H54 (cell line): ENCODE measurements around the gene USB1.

Source experiments
- DNase-seq: peaks from one replicate; pipeline ENCODE4 v3.0.0; 2011; ENCODE audit warnings: low spot score, mixed read lengths; ENCODE audit not compliant: insufficient read length
- FAIRE-seq: peaks from 3 replicates; lab custom pipeline; 2011; peaks lifted over from hg19 to GRCh38; lab: Jason Lieb, UNC
- POLR2A ChIP-seq: IDR thresholded peaks from 2 replicates; pipeline ENCODE4 v1.6.1; 2011; ENCODE audit warnings: low read depth, mild to moderate bottlenecking, low read length

Gene USB1

GRCh38 chr16:58035356-58036170 is 34.4 kb downstream of the USB1 start:
- DNase-seq (no peak), FAIRE-seq (no peak)
- no peak for TF ChIP-seq POLR2A

DNA sequence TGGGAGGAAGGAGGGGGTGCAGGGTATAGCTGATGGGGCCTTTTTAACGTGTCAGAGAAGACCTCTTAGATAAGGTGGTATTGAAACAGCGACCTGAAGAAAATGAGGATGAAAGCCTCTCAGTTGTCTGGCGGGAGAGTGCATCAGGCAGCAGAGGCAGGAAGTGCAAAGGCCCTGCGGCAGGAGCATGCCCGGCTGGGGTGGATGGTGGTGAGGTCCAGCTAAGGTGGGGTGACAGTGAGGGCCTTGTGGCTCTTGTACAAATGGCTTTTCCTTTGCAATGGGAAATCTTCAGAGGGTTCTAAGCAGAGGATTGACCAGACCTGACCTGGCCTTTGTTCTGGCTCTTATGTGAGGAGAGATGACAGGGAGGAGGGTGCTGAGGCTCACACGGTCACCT is 35.7 kb downstream of the USB1 start:
- FAIRE-seq (no peak), DNase-seq (no peak)
- no peak for TF ChIP-seq POLR2A

DNA sequence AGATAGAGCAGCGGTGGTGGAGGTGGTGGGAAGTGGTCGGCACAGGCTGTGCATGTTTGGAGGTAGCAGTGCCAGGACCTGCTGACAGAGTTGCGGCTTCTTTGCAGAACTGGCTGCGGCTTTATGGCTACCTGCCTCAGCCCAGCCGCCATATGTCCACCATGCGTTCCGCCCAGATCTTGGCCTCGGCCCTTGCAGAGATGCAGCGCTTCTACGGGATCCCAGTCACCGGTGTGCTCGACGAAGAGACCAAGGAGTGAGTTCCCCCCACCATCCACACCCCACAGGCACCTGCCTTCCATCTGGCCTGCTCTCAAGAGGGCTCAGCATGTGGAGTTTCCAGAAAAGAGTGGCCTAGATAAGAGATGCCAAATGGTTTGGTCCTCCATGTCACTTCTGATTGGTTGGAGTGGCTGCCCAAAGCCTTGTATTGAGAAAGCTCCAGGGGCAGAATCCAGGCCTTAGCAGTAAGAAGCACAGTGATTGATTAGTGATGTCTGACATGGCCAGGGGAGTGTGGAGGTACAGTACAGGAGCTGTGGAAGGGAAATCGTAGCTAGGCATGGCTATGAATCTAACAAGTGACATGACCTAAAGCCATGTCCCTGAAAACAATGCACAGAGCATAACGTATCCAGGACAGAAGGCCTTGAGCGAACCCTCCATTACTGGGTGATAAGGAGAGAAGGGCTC is 36.3 kb downstream of the USB1 start:
- TF ChIP-seq POLR2A = no peak
- FAIRE-seq (no peak), DNase-seq (no peak)

GRCh38 chr16:58038219-58038641 is 37.0 kb downstream of the USB1 start:
- FAIRE-seq (no peak), DNase-seq (no peak)
- TF ChIP-seq POLR2A = no peak

- TF ChIP-seq POLR2A = no peak
- no peak for FAIRE-seq
- DNase-seq = no peak
Observed at GRCh38 chr16:58039829-58040495, 38.8 kb downstream of the USB1 start.

DNA sequence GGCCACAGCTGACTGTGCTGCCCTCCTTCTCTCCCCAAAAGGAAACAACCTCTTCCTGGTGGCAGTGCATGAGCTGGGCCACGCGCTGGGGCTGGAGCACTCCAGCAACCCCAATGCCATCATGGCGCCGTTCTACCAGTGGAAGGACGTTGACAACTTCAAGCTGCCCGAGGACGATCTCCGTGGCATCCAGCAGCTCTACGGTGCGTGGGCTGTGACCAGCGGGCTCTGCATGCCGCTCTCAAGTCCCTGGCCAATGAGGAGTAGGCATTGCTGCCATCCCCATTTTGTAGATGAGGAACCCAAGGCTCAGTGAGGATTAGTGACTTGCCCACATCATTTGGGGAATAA is 39.3 kb downstream of the USB1 start:
- no peak for FAIRE-seq
- no peak for TF ChIP-seq POLR2A
- DNase-seq = no peak

- FAIRE-seq (no peak), DNase-seq (no peak)
- no peak for TF ChIP-seq POLR2A
Observed at GRCh38 chr16:58040945-58041627, 39.9 kb downstream of the USB1 start.

DNA sequence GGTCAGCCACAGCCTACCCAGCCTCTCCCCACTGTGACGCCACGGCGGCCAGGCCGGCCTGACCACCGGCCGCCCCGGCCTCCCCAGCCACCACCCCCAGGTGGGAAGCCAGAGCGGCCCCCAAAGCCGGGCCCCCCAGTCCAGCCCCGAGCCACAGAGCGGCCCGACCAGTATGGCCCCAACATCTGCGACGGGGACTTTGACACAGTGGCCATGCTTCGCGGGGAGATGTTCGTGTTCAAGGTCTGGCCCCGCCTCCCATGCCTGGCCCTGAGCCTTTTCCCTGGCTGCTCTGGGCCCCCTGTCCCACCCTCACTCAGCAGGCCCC is 40.4 kb downstream of the USB1 start:
- no peak for TF ChIP-seq POLR2A
- FAIRE-seq (no peak), DNase-seq (no peak)

DNA sequence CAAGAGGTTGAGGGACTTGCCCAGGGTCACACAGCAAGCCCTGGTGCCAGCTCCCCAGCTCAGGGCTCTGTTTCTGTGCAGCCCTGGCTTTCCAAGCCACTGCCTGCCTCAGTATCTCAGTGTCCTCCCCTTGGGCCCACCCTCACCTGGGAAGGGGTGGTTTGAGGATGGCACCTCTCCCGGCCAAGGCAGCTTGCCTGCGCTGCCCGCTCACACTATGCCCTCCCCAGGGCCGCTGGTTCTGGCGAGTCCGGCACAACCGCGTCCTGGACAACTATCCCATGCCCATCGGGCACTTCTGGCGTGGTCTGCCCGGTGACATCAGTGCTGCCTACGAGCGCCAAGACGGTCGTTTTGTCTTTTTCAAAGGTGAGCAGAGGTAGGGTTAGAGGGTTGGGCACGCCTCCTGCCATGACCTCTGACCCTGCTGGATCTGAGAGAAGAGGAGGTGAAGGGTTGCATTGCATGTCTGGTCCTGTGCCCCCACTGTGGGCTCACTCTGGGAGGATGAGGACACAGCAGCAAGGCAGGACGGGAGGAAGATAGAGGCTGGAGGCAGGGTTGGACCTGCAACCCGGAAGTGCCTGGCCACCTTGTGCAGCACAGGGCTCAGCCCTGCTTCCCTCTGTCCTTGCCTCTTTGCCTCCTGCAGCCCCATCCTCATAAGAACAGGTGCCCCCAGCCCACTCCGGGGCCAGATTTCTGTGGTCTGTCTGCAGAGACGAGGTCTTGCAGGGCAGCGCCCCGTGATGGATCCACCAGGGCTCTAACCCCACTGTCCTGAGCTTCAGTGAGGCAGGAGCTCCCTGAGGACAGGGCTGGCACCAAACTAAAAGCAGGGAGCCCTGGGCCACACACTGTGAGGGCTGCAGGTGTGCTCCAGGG is 41.0 kb downstream of the USB1 start:
- FAIRE-seq (no peak), DNase-seq (no peak)
- no peak for TF ChIP-seq POLR2A

- TF ChIP-seq POLR2A = no peak
- FAIRE-seq (no peak), DNase-seq (no peak)
Observed at GRCh38 chr16:58042886-58043515, 41.8 kb downstream of the USB1 start.

GRCh38 chr16:58043571-58044155 is 42.5 kb downstream of the USB1 start:
- DNase-seq = no peak
- FAIRE-seq = no peak

GRCh38 chr16:58044266-58045019 is 43.2 kb downstream of the USB1 start:
- FAIRE-seq = no peak
- DNase-seq = no peak
- no peak for TF ChIP-seq POLR2A

More at GRCh38 chr16:58043571-58044155, 42.5 kb downstream of the USB1 start:
- no peak for TF ChIP-seq POLR2A
